HG02938 (cell line): ENCODE data around the gene AZGP1.
"Not testable (repeated sequence)": the region's sequence is repeated elsewhere in the genome, so short reads cannot be mapped to it uniquely, and the experiment has no call there.

Experiments used
- ATAC-seq: cut with Tn5 transposase; IDR thresholded peaks from one replicate; pipeline ENCODE4 v1.9.1; 2021; ENCODE audit warnings: mild to moderate bottlenecking, moderate library complexity; ENCODE audit not compliant: unreplicated experiment

The AZGP1 gene

DNA sequence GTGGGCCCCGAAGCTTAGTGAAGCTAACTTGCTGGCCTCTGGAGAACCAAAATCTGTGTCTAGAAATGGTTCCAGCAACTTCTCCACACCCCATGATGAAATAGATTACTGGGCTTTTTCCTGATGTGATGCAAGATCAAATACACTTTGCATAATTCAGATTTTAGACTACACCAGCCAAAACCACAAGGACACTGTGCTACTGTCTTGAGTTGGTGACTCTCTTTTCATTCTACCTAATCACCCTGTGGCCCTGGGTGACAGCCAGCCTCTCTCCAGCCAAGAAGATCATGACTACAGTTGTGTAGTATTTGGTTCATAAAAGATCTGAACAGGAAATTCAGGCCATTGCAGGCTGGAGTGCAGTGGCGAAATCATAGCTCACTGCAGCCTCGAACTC lies 22.2 kb downstream of the AZGP1 start:
- no peak for ATAC-seq

DNA sequence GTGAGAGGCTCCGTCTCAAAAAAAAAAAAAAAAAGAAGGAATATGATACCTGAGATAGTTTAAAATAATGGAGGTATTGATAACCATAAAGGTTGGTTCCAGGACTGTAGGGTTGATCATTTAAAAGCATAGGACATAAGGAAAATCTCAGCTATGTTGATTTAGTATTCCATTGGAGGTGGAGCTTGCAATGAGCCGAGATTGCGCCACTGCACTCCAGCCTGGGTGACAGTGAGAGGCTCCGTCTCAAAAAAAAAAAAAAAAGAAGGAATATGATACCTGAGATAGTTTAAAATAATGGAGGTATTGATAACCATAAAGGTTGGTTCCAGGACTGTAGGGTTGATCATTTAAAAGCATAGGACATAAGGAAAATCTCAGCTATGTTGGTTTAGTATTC lies 23.2 kb downstream of the AZGP1 start:
- not testable (repeated sequence) for ATAC-seq

DNA sequence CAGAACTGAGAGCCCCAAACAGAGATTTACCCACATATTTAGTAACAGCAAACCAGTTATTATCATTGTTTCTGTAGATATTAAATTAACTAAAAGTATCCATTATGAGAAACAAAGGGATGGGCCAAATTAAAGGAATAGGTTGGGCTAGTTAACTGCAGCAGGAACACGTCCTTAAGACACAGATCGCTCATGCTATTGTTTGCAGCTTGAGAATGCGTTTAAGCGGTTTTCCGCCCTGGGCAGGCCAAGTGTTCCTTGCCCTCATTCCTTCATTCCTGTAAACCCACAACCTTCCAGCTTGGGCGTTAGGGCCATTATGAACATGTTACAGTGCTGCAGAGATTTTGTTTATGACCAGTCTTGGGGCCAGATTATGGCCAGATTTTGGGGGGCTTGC lies 25.0 kb downstream of the AZGP1 start:
- ATAC-seq: not testable (repeated sequence)

DNA sequence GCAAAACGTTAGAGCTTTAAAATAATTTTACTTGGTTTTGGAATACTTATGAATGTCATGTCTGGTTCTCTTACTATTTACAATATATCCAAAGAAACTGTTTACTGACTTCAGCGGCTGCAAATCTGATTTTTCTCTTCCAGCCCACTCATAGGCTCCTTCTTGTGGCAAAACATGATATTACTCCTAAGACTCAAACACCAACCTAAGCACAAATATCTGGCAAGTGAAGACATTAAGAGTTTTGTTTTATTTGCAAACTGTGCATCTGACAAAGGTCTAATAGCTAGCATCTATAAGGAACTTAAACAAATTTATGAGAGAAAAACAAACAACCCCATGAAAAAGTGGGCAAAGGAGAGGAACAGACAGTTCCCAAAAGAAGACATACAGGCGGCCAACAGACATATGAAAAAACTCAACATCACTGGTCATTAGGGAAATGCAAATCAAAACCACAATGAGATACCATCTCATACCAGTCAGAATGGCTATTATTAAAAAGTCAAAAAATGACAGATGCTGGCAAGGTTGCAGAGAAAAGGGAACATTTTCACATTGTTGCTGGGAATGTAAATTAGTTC lies 26.1 kb downstream of the AZGP1 start:
- no peak for ATAC-seq

DNA sequence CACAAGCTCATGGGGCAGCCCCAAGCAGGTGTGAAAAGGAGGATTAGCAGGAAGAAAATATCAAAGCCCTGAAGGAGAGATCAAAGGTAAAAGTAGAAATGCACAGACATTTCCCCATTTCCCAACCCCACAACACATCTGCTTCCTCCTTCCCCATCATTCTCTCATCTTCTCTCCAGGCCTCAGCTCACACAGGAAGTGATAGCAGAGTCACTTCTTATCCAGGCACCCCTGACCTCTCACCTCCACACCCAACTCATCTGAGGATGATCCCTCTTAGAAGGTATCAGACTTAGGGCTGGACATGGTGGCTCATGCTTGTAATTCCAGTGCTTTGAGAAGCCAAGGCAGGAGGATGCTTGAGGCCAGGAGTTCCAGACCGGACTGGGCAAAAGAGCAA lies 28.2 kb downstream of the AZGP1 start:
- no peak for ATAC-seq

DNA sequence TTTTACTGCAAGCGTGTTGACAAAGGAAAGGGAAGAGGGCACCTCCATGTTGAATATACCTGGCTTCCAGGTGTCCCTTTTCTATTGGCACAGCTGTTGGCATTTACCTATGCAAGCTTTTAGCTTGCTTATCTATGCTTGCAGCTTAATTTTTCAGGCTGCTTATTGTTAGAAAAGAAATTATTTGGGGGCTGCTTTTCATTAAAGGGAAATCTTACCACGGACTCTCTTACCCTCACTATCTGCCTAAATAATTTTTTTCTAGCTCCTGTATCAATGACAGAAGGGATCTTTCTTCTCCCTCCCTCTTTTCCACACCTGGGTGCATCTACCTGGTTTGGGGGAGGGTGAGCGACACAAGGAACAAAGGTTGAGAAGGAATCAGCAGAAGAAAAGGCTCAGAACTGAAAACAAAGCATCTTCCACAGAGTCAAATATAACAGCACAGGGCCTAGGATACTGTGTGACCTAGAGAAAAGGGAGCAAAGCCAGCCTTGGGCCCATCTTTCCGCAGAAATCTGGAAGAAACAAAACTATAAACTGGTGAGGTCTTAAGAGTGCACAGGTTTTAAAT lies 31.2 kb downstream of the AZGP1 start:
- no peak for ATAC-seq

DNA sequence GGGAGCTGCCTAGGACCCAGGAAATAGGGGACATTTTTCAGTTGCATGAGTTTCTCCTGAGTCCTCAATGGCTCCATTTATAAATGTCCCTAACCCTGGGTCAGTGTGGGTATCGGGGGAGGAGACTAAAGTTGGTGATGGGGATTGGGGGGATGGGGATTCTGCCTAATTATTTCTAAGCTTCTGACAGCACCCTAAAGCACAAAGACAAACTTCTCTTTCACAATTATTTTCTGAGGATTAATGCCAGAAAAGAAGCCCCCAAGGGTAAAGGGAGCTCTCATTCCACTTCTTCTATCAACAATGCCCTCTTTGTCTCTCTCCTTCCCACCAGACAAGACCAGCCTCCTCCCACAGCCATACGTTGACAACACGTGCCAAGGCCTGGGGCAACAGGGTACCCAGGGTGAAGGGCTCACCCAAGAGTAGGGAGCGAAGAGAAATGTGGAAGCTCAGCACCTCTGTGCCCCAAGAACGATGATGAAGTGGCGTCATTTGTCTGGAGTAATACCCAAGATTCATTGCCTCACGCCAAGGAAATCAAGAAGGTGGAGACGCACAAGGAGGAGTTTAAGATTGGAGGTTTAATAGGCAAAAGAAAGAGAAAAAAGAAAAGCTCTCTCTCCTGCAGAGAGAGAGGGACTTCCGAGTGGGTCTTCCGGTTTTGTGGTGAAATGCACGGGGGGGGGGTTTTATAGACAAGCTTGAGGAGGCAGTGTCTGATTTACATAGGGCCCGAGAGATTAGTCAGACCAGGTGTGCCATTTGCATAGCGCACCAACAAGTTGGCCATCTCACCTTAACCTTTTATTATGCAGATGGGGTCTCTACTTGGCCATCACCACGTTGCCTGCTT lies 32.0 kb downstream of the AZGP1 start:
- ATAC-seq: no peak

DNA sequence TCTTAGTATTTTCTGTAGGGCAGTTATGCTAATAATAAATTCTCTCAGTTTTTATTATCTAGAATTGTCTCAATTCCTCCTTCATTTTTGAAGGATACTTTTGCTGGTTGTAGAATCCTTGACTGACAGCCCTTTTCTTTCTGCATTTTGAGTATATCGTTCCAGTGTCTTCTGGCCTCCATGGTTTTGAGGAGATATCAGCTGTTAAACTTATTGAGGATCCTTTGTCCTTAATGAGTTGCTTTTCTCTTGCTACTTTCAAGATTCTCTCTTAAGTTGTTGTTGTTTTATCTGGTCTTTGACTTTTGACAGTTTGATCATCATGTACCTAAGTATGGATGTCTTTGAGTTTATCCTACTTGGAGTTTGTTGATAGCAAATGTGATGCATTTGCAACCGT lies 37.5 kb downstream of the AZGP1 start:
- no peak for ATAC-seq

DNA sequence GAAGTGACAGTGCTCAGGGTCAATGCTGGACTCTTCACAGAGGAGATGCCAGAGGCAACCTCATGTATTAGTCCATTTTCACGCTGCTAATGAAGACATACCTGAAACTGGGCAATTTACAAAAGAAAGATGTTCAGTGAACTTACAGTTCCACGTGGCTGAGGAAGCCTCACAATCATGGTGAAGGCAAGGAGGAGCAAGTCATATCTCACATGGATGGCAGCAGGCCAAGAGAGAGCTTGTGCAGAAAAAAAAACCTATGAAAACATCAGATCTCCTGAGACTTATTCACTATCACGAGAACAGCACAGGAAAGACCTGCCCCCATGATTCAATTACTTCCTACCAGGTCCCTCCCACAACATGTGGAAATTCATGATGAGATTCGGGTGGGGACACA lies 40.8 kb downstream of the AZGP1 start:
- ATAC-seq: not testable (repeated sequence)

DNA sequence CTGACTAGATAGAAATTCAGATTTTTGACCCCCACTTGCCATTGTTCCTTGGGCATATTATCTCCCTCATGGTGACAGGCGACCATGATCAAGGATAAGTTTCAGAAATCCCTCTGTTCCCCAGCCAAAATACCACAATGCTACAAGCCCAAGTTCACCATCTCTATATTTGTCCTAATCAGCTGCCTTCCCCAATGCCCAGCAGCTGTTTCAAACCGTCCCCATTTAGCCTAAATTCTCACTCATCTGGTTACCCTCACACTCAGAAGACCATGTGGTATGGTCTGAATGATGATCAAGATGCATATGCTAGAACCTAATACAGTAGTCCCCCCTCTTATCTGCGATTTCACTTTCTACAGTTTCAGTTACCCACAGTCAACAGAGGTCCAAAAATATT lies 45.5 kb downstream of the AZGP1 start:
- ATAC-seq: no peak

DNA sequence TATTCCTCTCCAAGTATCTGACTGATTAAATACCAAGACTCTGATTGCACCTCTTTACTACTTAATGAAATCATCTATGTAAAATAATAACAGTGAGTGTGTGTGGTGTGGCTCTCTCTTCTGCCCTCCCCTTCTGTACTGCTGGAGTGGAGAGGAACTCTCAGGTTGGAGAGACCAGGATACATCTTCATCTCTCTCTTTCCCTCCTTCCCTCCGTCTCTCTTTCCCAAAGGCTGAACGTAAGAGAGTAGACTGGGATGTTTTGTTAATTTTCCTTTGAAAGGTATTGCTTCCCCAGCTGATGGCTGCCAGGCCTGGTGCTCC lies 46.1 kb downstream of the AZGP1 start:
- no peak for ATAC-seq

DNA sequence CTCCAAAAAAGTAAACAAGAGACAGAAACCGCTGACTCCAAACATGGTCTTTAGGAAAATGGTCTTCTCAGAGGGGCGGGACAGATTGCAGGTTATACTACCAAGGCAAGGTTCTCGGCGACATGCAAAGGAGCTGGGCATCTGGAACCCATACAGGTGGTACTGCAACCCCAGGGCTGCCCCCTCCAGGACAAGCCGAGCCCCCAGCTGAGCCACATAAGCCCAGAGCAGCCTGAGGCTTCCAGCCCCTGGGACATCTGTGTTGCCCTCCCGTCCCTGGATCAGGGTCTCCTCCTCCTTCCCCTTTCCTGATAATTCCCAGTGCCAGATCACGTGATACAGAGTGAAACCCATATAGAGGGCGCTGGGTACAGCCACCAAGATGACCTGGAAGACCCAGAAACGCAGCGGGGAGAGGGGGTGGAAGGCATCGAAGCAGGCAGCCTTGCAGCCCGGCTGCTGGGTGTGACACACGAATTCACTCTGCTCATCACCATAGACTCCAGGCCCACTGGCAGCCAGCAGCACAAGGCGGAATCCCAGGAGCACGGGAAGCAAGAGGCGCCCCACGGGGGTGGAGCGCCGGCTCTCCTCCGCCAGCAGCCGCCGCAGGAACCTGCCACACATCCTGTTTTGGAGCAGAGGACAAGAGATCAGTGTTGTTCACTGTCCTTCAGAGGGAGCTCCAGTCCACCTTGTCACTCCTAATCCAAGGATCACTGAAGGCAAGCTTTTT lies 46.7 kb downstream of the AZGP1 start, which contains the start of gene GJC3:
Gene GJC3, minus strand, starts transcription at position 627 of the 736 bp plus-strand sequence. Its CDS starts 0 bp downstream, at position 627.
- no peak for ATAC-seq

DNA sequence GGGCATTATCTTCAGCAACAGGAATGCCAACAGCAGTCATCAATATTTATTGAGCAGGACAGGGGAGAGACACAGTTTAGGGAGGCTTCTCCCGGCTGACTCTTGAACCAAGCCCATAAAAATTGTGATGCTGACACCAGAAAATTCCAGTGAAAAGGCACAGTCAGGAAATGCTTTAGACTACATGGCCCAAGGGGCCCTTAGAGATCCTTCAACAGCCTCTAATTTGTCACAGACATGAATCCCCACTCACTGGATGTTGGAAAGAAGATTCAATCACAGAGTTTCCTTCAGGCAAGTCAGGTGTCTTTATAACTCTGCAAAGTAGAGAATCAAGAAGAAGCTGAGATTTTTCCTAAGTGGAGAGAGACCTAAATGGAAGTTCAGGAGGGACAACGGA lies 47.6 kb downstream of the AZGP1 start:
- ATAC-seq: no peak

DNA sequence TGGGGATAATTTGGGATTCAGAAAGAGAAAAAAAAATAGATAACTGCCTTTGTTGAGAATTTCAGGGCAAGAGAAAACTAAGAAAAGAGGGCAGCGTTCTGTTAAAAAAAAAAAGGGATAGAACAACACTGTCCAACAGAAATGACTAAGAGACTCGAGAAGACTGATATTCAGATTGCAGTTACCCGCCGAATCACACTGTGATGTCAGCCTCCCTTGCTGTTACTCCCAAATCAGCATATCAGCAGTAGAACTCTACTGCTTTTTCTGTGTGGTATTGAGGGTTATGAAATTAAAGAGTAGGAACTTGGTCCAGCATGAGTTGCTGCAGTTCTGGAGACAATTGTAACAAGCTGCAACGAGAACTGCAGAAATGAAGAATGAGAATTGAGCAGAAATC lies 48.3 kb downstream of the AZGP1 start:
- ATAC-seq: no peak

DNA sequence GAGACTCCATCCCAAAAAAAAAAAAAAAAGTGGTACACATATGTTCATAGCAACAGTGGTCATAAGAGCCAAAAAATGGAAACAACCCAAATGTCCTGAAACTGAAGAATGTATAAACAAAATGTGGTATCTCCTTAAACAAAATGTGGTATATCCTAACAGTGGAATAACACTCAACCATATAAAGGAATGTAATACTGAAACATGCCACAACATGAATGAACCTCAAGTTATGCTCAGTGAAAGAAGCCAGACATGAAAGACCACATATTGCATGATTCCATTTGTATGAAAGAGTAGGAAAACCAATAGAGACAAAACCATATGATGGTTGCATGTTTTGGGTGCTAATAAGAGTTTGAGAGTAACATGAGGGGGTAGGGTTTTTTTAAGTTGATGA lies 49.5 kb downstream of the AZGP1 start:
- ATAC-seq: no peak

DNA sequence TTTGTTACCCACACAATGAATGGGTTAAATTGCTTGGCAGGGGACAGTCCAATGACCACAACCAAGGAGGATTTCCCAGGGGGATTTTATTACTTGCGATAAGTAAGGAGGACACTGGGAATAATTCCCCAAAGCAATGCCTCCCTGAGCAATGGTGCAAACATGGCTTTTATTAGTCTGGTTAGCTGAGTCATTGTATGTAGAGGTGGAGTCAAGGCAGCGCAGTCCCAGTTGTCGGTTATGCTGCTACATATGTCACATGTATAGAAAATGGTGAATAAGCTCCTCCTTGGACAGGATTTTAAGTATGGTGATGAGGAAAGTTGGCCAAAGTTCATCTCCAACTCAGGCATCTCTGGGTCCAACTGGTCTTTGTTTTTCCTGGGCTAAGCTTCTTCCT lies 52.6 kb downstream of the AZGP1 start:
- no peak for ATAC-seq

DNA sequence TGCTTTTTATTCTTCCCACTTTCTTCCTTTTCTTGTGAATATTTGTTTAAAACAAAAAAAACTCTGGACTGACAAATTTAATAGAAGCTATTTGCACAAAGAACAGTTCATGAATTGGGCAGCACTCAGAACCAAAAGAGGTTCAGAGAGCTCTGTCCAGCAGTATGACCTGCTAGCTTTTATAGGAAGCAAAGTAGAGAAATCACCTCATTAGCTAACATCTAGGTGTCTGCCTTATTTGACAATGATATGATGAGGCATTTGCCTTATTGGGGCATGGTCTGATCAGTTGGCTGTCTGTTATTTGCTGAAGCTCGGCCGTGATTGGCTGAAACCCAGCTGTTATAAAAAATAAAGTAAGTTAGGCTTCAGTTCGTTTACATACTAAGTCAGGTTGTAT lies 55.7 kb downstream of the AZGP1 start:
- no peak for ATAC-seq

DNA sequence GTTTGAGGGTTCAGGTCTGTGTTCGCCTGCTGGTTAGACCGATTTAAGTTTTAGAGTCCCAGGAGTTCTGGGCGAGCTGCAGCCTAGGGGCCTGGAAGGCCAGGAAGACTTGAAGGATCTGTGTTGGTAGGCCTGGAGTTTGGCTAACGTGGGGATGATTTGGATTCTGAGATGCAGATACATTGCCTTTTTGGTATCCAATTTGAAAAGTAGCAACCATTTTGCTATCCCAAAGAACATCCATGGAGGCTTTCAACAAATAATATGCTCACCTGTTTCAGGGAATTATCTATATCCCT lies 56.1 kb downstream of the AZGP1 start:
- ATAC-seq: no peak

DNA sequence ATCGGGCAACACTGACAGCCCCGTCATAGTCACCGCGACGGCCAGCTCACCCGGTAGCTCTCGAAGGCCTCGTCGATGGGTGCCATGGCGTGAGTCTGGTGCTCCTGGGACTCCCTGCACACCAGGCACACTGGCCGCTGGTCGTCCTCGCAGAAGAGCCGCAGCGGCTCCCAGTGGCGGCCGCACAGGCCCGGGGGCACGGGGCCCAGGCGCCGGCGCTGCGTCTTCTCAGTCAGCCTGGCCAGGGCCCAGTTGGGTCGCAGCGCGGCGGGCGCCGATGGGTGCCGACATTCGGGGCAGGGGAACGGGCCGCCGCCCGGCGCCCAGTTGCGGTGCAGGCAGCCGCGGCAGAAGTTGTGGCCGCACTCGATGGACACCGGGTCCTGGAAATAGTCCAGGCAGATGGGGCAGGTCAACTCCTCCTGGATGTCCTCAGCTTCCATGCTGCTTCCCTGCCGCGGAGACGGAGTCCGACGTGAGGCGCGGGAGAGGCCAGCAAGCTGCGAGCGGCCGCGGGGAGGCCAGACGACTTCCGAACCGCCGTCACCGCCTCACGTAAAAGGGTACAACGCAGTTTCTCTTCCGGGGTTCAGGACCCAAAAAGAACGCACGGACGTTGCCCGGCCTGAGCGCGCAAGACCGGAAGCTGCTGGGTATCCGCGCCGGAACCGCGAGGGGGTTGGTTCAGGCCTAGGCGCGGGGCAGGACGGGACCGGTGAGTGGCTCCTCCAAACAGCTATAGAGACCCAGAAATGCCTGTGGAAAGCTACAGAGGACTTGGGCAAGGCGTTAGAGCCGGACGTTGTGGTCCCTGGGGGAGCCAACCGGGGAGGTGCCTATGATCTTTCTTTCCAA lies 56.6 kb downstream of the AZGP1 start, which contains the start of gene TRIM4:
Gene TRIM4, minus strand, starts transcription at position 572 of the 855 bp plus-strand sequence. Its CDS starts 129 bp downstream, at position 443.
- ATAC-seq: peak; percentile 92
